Colonic mucosa (tissue), 4 donors: Measurements from ENCODE around the gene CMIP. TPM values are rescaled to one million over a fixed set of nuclear protein-coding genes. Genes with fewer than 3 reads are reported as not detected.

Experiments used
- DNase-seq: peaks from one replicate; pipeline ENCODE4 v3.0.0-alpha.2; 2020
- H3K27ac ChIP-seq: fragments of 200-600 bp; one replicate; pipeline ENCODE4 v1.8.0; 2021
- H3K27me3 ChIP-seq: fragments of 200-600 bp; one replicate; pipeline ENCODE4 v1.8.0; 2021
- H3K36me3 ChIP-seq: fragments of 200-600 bp; one replicate; pipeline ENCODE4 v1.8.0; 2021
- H3K4me1 ChIP-seq: fragments of 200-600 bp; one replicate; pipeline ENCODE4 v1.8.0; 2021; ENCODE audit warnings: mild to moderate bottlenecking
- H3K4me3 ChIP-seq: fragments of 200-600 bp; one replicate; pipeline ENCODE4 v1.8.0; 2021
- H3K9ac ChIP-seq, 2 donors: one replicate each; pipeline ENCODE4 v1.7.0; 2013; ENCODE audit warnings: control low read depth in 2 of 2, low read depth in 2 of 2, low read length in 2 of 2
- H3K9me3 ChIP-seq: fragments of 200-600 bp; one replicate; pipeline ENCODE4 v1.8.0; 2021
- intact Hi-C: fragments of 100-400 bp; cut with DNase I; formaldehyde crosslinking; loops from one replicate; pipeline ENCODE4 v1.14.1; 2022
- total RNA-seq, 2 donors: library from RNA; stranded (reverse); fragmentation: NEBNext Ultra II Directional in 1 of 2; extraction: Animal tissue kit (Norgen Biotek cat#: 25700) in 1 of 2; gene quantifications; one replicate each; pipeline ENCODE4 v1.2.1, GENCODE V29; 2021
- TF ChIP-seq, protein P1 (sequence below): fragments of 200-600 bp; IDR thresholded peaks from one replicate; pipeline ENCODE4 v1.8.0; 2022; ENCODE audit warnings: antibody characterized with exemption, mild to moderate bottlenecking
- donor health status: healthy.
- donor health status: DM: no; HTN: no; CAD: no.
- donor health status: DM: no; HTN: no; CAD: no.

The CMIP gene
- total RNA-seq, 2 donors from 2014 or later = 83.4 to 107 TPM

DNA sequence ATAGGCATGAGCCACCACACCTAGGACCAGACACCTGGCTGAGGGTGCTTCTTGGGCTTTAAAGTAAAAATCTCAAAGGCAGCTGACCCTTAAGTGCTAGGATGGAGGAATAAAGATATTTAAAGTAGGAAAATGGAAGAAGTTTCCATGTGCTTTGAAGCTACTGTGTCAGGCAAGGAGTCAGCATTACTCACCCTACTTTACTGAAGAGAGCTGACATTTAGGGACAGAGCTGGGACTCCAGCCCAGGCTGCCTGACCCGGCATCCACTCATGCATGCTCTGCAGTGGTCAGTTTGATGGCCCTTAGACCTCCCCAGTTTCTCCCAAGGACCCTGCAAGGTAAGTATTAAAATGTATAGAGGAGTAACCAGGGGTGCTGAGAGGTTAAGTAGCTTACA, 209.7 kb downstream of the CMIP start:
- no peak overlapping the region for H3K4me3 ChIP-seq
- DNase-seq = no peak
- peak overlapping the region; percentile 14 for H3K27ac ChIP-seq
- TF ChIP-seq, protein P1, sequence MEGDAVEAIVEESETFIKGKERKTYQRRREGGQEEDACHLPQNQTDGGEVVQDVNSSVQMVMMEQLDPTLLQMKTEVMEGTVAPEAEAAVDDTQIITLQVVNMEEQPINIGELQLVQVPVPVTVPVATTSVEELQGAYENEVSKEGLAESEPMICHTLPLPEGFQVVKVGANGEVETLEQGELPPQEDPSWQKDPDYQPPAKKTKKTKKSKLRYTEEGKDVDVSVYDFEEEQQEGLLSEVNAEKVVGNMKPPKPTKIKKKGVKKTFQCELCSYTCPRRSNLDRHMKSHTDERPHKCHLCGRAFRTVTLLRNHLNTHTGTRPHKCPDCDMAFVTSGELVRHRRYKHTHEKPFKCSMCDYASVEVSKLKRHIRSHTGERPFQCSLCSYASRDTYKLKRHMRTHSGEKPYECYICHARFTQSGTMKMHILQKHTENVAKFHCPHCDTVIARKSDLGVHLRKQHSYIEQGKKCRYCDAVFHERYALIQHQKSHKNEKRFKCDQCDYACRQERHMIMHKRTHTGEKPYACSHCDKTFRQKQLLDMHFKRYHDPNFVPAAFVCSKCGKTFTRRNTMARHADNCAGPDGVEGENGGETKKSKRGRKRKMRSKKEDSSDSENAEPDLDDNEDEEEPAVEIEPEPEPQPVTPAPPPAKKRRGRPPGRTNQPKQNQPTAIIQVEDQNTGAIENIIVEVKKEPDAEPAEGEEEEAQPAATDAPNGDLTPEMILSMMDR = no peak
- H3K36me3 ChIP-seq = peaks cover 16% of the 10 kb centered on the region
- H3K9me3 ChIP-seq = no peaks in the 10 kb centered on the region
- H3K4me1 ChIP-seq = no peaks in the 10 kb centered on the region
- no peaks in the 10 kb centered on the region for H3K27me3 ChIP-seq
- intact Hi-C loops = no loop called here
- no peak overlapping the region for H3K9ac ChIP-seq

DNA sequence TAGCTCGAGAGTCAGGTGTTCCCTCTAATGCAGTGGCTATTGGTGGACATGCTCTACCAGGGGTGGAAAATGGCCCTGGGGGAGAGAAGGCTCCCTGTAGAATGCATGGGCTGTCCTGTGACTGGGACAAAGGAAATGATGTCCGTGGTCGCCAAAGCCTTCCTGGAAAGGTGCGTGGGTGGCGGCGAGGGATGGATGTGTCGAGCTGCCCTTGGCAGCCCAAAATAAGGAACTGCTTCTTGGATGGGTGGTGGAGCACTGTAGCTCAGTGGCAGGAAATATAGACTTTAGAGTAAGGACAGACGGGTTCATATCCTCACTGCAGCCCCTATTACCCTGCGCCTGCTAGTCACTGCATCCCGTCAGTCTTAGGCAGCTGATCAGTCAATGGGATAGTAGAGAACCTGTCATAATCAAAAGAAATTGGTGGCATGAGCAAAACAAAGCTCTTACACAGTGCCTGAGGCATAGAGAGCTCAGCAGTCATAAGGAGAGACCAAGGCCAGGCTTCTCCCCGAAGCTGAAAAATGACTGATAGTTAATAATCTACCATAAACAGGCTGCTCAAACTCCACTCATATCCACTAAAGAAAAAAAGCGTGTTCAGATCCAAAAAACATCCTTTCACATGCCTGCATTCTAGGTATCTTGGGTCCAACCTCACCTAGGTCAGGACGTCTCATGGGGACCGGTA, 211.0 kb downstream of the CMIP start:
- Histone ChIP-seq H3K27me3 (no peaks in the 10 kb centered on the region), H3K27ac (no peak overlapping the region), H3K36me3 (peaks cover 16% of the 10 kb centered on the region), H3K4me3 (no peak overlapping the region), H3K9ac (no peak overlapping the region), H3K9me3 (no peaks in the 10 kb centered on the region), H3K4me1 (no peaks in the 10 kb centered on the region)
- intact Hi-C loops = no loop called here
- no peak for DNase-seq
- TF ChIP-seq, protein P1 = no peak

DNA sequence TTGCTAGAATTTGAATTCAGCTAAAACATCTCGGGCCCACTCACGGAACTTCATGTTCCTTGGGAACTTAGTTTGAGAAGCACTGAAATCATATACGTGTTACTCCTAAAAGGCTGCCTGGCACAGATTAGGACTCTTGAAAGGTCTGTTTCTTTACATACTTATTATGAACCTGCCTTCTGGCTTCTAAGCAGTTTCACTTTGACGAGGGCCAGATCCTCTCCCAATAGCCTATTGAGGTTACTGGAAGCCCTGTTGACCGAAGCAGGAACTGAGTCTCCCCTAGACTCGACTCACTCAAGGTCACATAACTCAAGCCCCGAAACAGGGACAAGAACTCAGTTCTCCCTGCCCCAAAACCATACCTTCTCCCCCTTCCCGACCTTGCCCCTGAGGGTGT, 212.6 kb downstream of the CMIP start:
- H3K36me3 ChIP-seq = peaks cover 26% of the 10 kb centered on the region
- DNase-seq = no peak
- no peaks in the 10 kb centered on the region for H3K9me3 ChIP-seq
- no peaks in the 10 kb centered on the region for H3K4me1 ChIP-seq
- TF ChIP-seq, protein P1 = no peak
- H3K4me3 ChIP-seq = no peak overlapping the region
- intact Hi-C loops = no loop called here
- H3K27me3 ChIP-seq = no peaks in the 10 kb centered on the region
- peak overlapping the region; percentile 8 for H3K27ac ChIP-seq
- H3K9ac ChIP-seq = no peak overlapping the region

DNA sequence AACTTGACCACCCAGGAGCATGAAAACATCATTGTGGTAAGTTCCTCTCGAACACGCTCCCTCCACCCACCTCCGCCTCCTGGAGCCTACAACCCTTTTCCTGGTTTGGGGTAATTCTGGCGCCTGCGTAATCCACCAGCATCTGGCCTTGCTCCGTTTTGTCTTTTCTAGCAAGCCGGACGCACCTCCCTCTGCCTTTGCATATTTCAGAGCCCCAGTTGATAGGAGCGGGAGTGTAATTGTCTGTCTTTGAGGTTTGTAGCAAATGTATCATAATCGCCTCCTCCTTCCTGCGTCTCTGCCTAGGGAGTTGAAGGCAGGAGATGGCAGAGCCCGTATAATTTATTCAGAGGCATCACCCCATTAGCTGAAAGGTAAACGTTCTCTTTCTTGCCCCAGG, 213.2 kb downstream of the CMIP start:
- H3K27ac ChIP-seq = peak overlapping the region; percentile 8
- peaks cover 24% of the 10 kb centered on the region for H3K36me3 ChIP-seq
- no peak overlapping the region for H3K9ac ChIP-seq
- no peaks in the 10 kb centered on the region for H3K9me3 ChIP-seq
- intact Hi-C loops = no loop called here
- H3K27me3 ChIP-seq = no peaks in the 10 kb centered on the region
- H3K4me3 ChIP-seq = no peak overlapping the region
- no peaks in the 10 kb centered on the region for H3K4me1 ChIP-seq
- DNase-seq = no peak
- TF ChIP-seq, protein P1 = no peak

DNA sequence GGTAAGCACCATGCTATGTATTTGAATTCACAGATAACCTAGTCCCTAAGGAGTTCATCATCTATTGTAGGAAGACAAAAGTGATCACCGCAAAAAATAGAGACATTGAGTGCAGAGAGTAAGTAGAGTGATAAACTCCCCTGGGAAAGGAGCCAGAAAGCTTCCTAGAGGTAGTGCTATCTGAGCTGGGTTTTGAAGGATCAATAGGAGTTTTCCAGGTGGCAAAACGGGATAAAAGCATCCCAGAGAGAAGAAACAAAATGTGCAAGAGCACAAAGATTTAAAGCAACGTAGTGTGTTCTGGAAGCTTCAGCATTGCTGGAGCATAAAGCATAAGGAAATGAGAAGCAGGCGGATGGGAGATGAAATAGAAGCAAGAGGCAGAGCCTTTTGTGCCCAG, 213.8 kb downstream of the CMIP start:
- Histone ChIP-seq H3K36me3 (peaks cover 20% of the 10 kb centered on the region), H3K27ac (no peak overlapping the region), H3K9ac (no peak overlapping the region), H3K9me3 (no peaks in the 10 kb centered on the region), H3K27me3 (no peaks in the 10 kb centered on the region), H3K4me1 (no peaks in the 10 kb centered on the region), H3K4me3 (no peak overlapping the region)
- no peak for DNase-seq
- TF ChIP-seq, protein P1 = no peak
- intact Hi-C loops = no loop called here
